ENCODE results near the gene CKAP2L.

CKAP2L gene

GRCh38 chr2:112792419-112792818 lies 28.0 kb upstream of the CKAP2L start:
- no peak for DNase-seq (ENCODE audit: low read depth)

- no peak for DNase-seq (ENCODE audit: low read depth)
Measured at GRCh38 chr2:112791693-112792230, 27.4 kb upstream of the CKAP2L start.

GRCh38 chr2:112791019-112791418 lies 26.6 kb upstream of the CKAP2L start:
- no peak for DNase-seq (ENCODE audit: low read depth)

- no peak for DNase-seq (ENCODE audit: low read depth)
Measured at GRCh38 chr2:112790305-112790704, 25.9 kb upstream of the CKAP2L start.

DNA sequence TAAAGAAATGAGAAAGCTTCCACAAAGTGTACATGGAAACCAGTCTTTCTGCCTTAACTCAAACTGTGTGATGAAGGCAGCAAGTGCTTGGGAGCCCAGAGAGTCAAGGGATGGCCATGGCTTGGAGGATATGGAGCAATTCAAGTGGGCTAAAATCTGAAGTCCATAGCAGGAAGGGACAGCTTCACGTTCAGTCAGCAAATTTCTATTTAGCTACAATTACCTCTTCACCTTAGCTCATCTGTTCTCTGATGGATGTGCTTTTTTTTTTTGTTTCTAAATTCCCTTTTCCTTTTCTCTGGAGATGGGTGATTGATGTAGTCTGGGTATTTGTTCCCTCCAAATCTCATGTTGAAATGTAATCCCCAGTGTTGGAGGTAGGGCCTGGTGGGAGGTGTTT lies 24.8 kb upstream of the CKAP2L start:
- no peak for DNase-seq (ENCODE audit: low read depth)

DNA sequence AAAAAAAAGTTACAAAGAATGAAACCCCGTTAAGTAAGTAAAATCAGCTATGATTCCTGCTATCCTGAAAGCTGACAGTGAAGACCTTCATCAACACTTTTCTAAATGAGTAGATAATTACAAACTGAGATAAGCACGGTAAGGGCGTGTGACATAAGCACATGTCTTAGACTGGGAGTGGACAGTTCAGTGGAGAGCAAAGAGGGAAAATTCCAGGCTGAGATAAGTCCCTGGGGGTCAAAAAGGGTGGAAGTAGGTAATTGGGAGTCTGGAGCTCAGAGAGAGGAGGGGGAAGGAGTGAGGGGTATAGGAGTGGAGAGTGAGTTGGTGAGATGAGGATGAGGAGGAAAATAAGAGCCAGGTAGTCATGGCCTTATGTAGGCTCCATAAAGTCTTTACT lies 24.2 kb upstream of the CKAP2L start:
- no peak for DNase-seq (ENCODE audit: low read depth)

DNA sequence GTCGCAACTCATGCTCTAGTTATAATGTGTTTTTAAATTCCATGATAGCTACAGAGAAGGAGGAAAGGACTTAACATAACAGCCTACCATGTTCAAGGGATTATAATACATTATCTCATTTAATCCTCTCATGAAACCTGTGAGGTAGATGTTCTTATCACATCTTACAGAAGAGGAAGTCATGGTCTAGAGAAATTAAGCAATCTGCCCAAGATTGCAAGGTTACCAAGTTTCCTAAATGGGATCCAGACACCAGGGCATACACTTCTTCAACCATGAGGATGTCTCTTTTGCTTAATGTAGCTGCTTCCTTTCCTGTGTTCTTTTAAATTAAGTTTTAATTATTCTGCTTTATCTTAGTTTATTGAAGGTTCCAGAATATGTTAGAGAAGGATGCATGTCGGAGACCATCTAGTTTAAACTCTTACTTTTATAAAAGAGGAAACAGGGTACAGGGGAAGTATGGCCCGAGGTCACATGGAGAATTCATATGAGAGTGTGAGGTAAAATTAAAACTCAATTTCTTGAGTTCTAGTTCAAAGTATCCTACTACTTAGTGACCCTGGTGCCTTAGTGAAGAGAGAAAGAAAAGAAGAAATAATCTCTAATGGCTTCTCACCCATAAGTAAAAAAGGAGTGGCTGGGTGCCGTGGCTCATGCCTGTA lies 23.5 kb upstream of the CKAP2L start:
- DNase-seq (ENCODE audit: low read depth) = no peak

DNA sequence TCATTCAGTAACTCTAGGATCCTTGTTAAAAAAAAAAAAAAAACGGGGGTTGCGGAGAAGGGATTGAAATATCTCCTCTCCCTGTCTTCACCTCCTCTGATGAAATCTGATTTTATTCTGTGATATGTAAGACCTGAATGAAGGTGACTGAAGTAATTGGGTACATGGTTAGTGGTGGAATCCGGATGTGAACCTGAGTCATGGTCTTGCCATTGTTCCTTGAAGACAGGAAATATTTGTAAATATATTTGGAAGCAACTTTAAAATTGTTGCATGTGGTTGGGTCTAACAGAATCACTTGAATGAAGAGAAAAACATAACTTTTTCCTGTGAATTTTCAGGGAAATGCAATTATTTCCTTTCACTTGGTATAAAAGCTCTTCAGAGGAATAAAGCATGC lies 22.9 kb upstream of the CKAP2L start:
- no peak for DNase-seq (ENCODE audit: low read depth)

DNA sequence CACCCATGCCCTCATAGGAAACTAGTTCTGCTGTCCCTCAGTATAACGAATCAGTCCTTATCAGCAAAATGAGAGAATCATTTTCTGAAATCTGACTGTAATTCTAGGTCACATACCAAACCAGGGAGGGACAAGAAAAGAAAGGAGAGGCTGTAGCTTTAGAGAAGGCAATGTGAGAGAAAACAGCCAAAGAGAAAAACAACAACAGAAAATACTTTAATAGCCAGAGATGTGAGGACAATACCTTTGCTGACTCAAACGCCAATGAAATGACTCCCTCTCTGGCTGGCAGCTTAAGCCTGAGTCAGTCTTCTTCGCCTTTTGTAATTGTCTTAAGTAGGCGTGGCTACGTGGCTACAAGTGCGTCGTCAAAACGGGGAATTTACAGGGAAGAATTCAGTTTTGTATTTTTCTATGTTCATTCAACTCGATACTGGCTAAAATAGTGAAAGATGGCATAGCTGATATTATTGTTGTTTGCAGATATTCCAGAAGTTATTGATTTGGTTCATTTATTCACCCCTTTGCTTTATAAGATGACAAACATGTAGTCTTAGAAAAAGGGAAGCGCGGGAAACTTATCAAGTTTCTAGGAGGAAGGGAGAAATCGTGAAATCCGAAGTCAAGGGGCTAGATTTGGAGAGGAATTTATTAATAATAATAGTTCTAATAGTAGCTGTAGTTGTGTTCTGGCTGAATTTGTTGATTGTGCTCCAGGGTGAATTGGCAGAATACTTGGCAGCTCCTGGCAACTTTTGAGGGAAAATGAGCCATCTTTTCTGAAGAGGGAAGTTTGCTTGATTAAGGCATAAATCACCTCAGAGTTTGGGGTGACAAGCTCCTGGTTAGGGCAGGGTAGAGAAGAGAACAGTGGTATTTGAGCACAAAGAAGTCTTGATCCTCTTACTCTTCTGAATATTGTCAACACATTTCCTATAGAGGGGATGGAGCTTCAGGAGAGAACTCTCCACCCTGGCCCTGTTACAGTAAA lies 20.1 kb upstream of the CKAP2L start, which contains the start of gene IL1A:
Gene IL1A, minus strand, starts transcription at position 295 of the 991 bp plus-strand sequence. CDS start 723 bp downstream, outside the sequence.
- no peak for DNase-seq (ENCODE audit: low read depth)

DNA sequence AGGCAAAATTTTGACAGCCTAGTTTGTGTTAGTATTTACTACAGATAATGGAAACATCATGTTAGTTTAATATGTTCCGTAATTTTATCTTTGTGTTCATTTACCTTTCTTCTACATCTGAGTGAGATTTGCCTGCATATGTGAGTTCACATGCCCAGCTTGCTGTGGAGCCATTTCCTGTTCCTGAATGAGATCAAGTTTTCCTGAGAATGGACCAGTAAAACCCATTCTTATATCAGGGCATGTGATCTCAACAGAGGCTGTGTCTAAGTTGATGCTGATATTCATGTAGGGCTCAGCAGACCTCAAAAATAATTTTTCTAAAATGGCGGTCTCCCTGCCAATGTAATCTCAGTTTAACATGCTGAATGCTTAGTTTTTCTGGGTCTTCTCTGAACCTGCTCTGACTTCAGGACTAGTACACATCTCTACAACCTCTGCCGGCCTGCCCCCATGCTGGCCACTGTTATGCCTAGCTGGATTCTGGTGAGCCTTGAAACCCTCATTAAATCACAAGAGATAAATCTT lies 18.8 kb upstream of the CKAP2L start:
- DNase-seq (ENCODE audit: low read depth) = no peak

DNA sequence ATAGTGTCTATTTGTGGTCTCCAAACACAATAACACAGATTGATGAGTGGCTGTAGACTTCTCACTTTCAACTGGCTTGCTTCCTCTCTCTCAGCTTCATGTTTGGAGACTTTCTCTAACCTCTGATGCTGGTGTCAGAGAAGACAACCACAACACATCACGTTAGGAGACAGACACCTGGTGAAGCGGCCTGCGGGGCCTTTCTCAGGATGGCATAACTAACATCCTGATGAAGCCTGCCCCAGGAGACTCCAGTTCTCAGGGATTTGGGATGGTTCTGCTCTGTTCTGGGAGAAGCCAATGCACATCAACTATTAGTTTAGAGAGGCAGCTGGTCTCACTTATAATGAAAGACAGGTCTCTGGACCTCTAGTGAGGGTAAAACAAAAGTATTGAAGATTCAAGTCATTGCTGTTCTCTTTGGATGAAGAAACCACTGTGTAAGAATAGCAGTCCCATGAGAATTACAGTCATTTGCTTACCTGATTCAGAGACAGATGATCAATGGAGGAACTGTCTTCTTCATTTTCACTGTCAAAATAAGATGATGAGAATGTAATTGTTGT lies 17.9 kb upstream of the CKAP2L start:
- no peak for DNase-seq (ENCODE audit: low read depth)

GRCh38 chr2:112779598-112779997 lies 15.2 kb upstream of the CKAP2L start:
- DNase-seq (ENCODE audit: low read depth) = no peak

DNA sequence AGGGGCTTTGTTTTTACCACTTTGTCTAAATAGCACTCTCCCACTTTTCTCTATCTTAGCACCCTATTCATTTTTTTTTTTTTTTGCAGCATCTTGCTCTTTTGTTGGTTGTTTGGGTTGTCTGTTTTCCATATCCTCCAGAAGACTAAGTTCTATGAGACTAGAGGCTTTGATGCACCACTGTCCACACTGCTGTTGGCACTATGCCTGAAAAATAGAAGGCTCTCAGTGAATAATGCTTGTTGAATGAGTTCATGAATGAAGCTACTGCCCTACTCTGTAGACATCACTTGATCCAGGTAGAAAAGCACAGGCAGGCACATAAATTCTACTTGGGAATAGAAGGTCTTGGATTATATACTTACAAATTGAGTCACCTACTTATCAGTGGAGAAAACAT lies 12.6 kb upstream of the CKAP2L start:
- DNase-seq (ENCODE audit: low read depth) = no peak

GRCh38 chr2:112776113-112776512 lies 11.7 kb upstream of the CKAP2L start:
- no peak for DNase-seq (ENCODE audit: low read depth)

DNA sequence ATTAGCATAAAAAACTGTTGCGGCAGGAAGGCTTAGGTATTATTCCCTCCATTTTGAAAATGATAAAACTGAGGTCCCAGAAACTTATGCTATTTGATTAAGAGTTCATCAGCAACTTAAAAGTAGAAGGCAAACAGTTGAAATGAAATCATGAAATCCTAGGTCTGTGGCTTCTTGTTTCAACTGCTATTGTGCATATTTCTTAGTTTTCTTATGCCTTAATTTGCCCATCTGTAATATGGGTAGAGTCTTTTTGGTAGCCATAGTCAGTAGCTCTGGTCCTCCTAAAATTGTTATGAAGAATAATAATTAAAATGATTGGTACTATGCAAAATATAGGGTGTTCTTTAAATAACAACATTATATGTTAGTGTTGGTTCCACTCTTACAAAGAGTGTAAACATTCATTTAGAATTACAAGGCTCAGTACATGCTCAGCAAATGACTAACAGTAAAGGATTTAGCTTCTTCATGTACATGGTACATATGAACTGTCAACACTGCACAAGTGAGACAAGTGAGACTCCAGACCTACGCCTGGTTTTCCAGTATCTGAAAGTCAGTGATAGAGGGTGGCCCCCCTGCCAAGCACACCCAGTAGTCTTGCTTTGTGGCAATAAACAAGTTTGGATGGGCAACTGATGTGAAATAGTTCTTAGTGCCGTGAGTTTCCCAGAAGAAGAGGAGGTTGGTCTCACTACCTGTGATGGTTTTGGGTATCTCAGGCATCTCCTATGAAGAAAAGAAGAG lies 10.3 kb upstream of the CKAP2L start:
- DNase-seq (ENCODE audit: low read depth) = no peak

DNA sequence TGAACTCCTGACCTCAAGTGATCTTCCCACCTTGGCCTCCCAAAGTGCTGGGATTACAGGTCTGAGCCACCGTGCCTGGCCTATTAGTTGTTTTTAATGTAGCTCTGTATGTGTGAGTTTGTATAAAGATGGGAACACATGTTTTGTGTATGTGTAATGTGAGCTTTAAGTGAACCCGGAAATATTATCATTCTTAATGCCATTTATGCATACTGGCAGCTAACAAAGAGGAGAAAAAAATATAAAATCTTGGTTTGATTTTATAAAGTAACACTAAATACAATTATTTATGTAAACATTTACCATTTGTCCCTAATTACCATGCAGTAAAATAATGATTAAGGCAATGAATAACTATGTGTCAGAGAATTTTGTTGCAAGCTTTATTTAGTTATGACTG lies 9.1 kb upstream of the CKAP2L start:
- DNase-seq (ENCODE audit: low read depth) = no peak

GRCh38 chr2:112772911-112773475 lies 8.6 kb upstream of the CKAP2L start:
- no peak for DNase-seq (ENCODE audit: low read depth)

- no peak for DNase-seq (ENCODE audit: low read depth)
Measured at GRCh38 chr2:112772322-112772721, 7.9 kb upstream of the CKAP2L start.

DNA sequence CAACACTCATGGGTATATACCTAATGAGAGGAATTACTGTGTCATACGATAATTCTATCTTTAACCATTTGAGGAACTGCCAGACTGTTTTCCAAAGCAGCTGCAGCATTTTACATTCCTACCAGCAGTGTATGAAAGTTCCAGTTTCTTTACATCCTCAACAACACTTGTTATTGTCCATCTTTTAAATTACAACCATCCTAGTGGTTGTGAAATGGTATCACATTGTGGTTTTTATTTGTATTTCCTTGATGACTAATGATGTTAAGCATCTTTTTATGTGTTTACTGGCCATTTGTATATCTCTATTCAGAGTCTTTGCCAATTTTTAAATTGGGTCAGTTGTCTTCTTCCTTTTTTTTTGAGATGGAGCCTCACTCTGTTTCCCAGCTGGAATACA lies 4.0 kb upstream of the CKAP2L start:
- no peak for DNase-seq (ENCODE audit: low read depth)

- DNase-seq (ENCODE audit: low read depth) = no peak
Measured at GRCh38 chr2:112767693-112768330, 3.4 kb upstream of the CKAP2L start.

GRCh38 chr2:112765251-112765650 lies 842 bp upstream of the CKAP2L start:
- no peak for DNase-seq (ENCODE audit: low read depth)

Data from activated T-cell treated with anti-CD3 and anti-CD28 coated beads for 1 hour (primary cell).